AG09309 (cell line): ENCODE results near the gene SSUH2.

ENCODE experiments used
- DNase-seq: peaks from one replicate; pipeline ENCODE4 v3.0.0-alpha.2; 2010; ENCODE audit warnings: low read depth
- H3K4me3 ChIP-seq: 2 replicates; pipeline ENCODE4 v1.5.1; 2011; ENCODE audit warnings: mild to moderate bottlenecking, low read depth, low read length, moderate library complexity; ENCODE audit not compliant: control insufficient read depth
- CTCF ChIP-seq: IDR thresholded peaks from 2 replicates; pipeline ENCODE4 v1.5.1; 2011; ENCODE audit warnings: mild to moderate bottlenecking, low read depth, low read length, inconsistent platforms; ENCODE audit not compliant: insufficient read depth, control insufficient read depth; ENCODE audit errors: missing control alignments

SSUH2 gene

GRCh38 chr3:8642001-8642400, 2.6 kb downstream of the SSUH2 start:
- no peak for DNase-seq
- no peak overlapping the region for H3K4me3 ChIP-seq
- TF ChIP-seq CTCF: no peak

DNA sequence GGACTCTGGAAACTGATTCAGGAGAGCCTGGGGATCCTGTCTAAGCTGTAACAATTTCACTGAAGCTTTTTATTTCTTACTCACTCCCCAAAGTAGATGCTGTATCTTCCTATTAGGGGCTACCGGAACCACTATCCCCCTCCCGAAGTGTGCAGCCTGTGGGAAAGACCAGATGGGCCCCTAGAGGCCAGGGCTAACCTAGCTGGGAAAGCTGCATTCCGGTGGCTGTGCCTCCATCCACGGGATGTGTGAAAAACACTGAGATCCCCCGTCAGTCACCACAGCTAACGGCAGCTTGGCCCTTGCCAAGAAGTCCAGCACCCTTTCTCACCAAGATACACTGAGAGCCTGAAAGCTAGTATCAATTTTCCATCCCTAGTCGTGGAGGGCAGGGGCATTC, 3.1 kb downstream of the SSUH2 start:
- H3K4me3 ChIP-seq: no peak overlapping the region
- DNase-seq: no peak
- TF ChIP-seq CTCF: no peak

DNA sequence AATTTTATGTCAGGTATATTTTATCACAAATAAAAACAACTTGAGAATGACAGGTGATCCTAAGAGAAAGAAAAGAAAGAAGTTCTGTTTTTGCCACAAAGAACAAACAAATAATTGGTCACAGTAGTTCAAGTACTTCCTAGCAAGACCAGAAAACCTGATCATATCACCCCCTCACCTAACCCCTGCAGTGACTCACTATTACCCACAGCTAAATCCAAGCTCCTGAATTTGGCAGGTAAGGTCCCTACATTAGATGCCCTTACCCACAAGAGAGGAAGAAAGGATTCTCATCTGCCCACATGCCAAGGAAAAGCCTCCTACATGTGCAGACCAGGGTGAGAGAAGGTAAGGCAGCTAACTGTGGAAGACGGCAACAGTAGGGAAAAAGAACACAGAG, 4.4 kb downstream of the SSUH2 start:
- DNase-seq: no peak
- H3K4me3 ChIP-seq: no peak overlapping the region
- TF ChIP-seq CTCF: no peak

GRCh38 chr3:8639659-8640000, 5.0 kb downstream of the SSUH2 start:
- no peak for DNase-seq
- TF ChIP-seq CTCF: no peak
- H3K4me3 ChIP-seq: no peak overlapping the region

GRCh38 chr3:8638994-8639658, 5.5 kb downstream of the SSUH2 start:
- DNase-seq: no peak
- H3K4me3 ChIP-seq: no peak overlapping the region
- no peak for TF ChIP-seq CTCF

GRCh38 chr3:8637348-8637747, 7.2 kb downstream of the SSUH2 start:
- DNase-seq: no peak
- H3K4me3 ChIP-seq: no peak overlapping the region
- no peak for TF ChIP-seq CTCF

DNA sequence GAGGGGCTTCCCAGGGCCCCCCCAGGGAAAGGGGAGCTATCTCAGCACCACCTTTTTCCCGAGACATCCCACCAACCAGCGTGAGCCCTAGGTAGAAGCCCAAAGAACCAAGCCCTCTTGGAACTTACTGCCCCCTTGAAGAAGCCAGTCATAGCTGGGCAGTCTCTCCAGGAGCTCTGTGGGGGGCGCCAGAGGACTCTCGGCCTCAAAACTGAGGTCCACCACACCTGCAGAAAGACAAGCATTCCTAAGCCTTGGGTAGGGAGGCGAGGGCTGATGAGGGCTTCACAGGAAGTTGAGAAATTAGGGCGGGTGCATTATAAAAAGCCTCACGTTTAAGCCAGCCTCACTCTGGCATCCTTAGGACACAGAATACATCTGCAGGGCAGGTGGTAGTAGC, 9.0 kb downstream of the SSUH2 start:
- no peak for TF ChIP-seq CTCF
- H3K4me3 ChIP-seq: no peak overlapping the region
- DNase-seq: no peak
